Lower lobe of right lung (tissue), 2 donors: ENCODE data around the gene GADD45GIP1. TPM values are rescaled to one million over a fixed set of nuclear protein-coding genes. Genes with fewer than 3 reads are reported as not detected.
A peak's percentile ranks its signal among the peaks of the same experiment; 100 is the strongest.
"Not testable (repeated sequence)": the region's sequence is repeated elsewhere in the genome, so short reads cannot be mapped to it uniquely, and the experiment has no call there.

Experiments
- ATAC-seq, 2 donors: fragments of 200-7000 bp; cut with Tn5 transposase; one replicate each; pipeline ENCODE4 v1.9.1; 2020 to 2022; ENCODE audit warnings: mild to moderate bottlenecking in 2 of 2, moderate library complexity in 2 of 2
- DNase-seq: peaks from one replicate; pipeline ENCODE4 v3.0.0-alpha.2; 2020
- H3K27ac ChIP-seq: fragments of 200-600 bp; one replicate; pipeline ENCODE4 v1.8.0; 2022
- H3K27me3 ChIP-seq: fragments of 200-600 bp; one replicate; pipeline ENCODE4 v1.8.0; 2022; ENCODE audit warnings: low read depth
- H3K36me3 ChIP-seq: fragments of 200-600 bp; one replicate; pipeline ENCODE4 v1.8.0; 2022; ENCODE audit warnings: mild to moderate bottlenecking
- H3K4me1 ChIP-seq: fragments of 200-600 bp; one replicate; pipeline ENCODE4 v1.8.0; 2022
- H3K4me3 ChIP-seq: fragments of 200-600 bp; one replicate; pipeline ENCODE4 v1.8.0; 2022; ENCODE audit warnings: mild to moderate bottlenecking
- H3K9me3 ChIP-seq: fragments of 200-600 bp; one replicate; pipeline ENCODE4 v1.8.0; 2022
- intact Hi-C: fragments of 100-400 bp; cut with DNase I; formaldehyde crosslinking; loops from one replicate; pipeline ENCODE4 v1.11.0; 2022
- total RNA-seq: library from RNA; stranded (reverse); fragmentation: NEBNext Ultra II Directional; extraction: Animal tissue kit (Norgen Biotek cat#: 25700); gene quantifications from one replicate; pipeline ENCODE4 v1.2.1, GENCODE V29; 2021
- TF ChIP-seq, protein P1 (sequence below): fragments of 200-600 bp; IDR thresholded peaks from one replicate; pipeline ENCODE4 v1.8.0; 2022; ENCODE audit warnings: antibody characterized with exemption, mild to moderate bottlenecking
- donor health status: DM: no; HTN: yes; CAD: no; lungs with severe emphysema.

The GADD45GIP1 gene
- total RNA-seq, 1 donor from 2014 or later, result 14.8 TPM

DNA sequence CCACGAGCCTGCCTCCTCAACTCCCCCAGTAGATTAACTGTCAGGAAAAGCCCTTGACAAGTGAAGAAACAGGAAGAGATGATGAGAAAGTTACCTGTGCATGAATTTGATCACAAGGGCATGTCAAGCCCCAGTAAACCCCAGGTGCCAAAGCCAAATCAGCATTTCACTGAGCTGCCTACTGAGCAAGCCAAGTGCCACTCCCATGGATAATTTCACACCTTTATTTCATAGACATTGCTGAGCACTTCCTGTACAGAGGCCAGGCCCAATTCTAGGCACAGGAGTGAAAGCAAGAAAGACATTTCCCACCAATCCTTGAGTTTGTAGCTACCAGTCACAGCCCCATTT lies 2.4 kb downstream of the GADD45GIP1 start:
- ATAC-seq, result no peak
- Histone ChIP-seq H3K9me3 (no peaks in the 10 kb centered on the region), H3K4me3 (no peak overlapping the region), H3K27me3 (no peaks in the 10 kb centered on the region), H3K27ac (no peak overlapping the region), H3K36me3 (peaks cover 56% of the 10 kb centered on the region), H3K4me1 (peaks cover 47% of the 10 kb centered on the region)
- intact Hi-C loops, result no loop called here
- DNase-seq, result no peak
- TF ChIP-seq, protein P1, sequence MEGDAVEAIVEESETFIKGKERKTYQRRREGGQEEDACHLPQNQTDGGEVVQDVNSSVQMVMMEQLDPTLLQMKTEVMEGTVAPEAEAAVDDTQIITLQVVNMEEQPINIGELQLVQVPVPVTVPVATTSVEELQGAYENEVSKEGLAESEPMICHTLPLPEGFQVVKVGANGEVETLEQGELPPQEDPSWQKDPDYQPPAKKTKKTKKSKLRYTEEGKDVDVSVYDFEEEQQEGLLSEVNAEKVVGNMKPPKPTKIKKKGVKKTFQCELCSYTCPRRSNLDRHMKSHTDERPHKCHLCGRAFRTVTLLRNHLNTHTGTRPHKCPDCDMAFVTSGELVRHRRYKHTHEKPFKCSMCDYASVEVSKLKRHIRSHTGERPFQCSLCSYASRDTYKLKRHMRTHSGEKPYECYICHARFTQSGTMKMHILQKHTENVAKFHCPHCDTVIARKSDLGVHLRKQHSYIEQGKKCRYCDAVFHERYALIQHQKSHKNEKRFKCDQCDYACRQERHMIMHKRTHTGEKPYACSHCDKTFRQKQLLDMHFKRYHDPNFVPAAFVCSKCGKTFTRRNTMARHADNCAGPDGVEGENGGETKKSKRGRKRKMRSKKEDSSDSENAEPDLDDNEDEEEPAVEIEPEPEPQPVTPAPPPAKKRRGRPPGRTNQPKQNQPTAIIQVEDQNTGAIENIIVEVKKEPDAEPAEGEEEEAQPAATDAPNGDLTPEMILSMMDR, result no peak

DNA sequence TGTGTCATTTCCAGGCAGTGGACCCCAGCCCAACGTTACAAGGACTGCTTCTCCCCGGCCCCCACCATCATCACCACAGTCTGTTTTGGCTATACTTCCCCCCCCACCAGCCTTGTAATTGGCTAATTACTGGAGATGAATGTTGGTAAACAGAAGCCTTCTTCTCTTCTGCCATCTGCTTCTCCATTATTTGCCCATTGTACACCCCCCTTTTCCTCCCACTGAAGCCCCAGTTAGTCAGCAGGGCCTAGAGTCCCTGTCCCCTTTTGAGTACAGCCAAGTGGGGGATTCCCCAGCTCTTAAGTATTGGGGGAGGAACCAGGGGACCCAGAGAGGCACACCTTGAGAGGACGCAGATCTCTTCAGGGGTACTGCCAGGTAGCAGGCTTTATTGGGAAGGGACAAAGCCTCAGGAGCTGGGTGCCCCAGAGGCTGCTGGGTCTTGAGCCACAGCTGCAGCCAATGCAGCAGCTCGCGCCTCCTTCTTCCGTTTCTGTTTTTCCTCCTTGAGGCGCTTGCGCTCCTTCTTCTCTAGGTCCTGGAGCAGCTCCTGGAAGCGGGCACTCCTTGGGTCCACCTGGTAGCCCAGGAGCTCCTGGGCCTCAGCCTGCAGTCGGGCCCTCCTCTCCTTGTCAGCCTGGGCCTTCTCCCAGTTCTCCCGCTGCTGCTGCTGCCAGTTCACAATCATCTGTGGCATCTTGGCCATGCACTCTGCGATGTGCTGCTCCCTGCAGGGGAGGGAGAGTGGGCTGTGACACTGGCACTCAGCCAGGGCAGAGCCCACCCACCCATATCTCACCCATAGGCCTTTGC lies 3.0 kb downstream of the GADD45GIP1 start:
- peaks cover 62% of the 10 kb centered on the region for H3K36me3 ChIP-seq
- ATAC-seq (no peak), DNase-seq (no peak)
- H3K27me3 ChIP-seq, result no peaks in the 10 kb centered on the region
- H3K4me3 ChIP-seq, result no peak overlapping the region
- intact Hi-C loops, result no loop called here
- TF ChIP-seq, protein P1, result no peak
- no peaks in the 10 kb centered on the region for H3K9me3 ChIP-seq
- H3K4me1 ChIP-seq, result peaks cover 47% of the 10 kb centered on the region
- H3K27ac ChIP-seq, result no peak overlapping the region

DNA sequence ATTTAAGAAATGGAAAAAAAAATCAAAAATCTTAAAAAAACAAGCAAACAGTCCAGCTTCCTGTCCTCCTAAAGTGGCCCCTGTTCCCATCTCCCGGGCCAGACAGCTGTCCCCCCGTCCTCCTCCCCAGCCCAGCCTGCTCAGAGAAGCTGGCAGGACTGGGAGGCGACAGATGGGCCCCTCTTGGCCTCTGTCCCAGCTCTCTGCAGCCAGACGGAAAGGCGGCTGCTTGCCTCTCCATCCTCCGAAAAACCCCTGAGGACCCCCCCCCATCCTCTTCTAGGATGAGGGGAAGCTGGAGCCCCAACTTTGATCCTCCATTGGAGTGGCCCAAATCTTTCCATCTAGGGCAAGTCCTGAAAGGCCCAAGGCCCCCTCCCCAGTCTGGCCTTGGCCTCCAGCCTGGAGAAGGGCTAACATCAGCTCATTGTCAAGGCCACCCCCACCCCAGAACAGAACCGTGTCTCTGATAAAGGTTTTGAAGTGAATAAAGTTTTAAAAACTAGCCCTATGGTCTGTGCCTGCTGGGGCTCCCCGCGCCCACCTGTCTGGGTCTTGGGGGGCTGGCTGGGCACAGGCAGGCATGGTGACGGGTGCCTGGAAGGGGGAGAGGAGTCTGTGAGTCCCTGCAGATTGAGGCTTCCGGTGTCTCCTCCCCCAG lies 3.8 kb downstream of the GADD45GIP1 start:
- Histone ChIP-seq H3K36me3 (peaks cover 69% of the 10 kb centered on the region), H3K27me3 (no peaks in the 10 kb centered on the region), H3K9me3 (no peaks in the 10 kb centered on the region), H3K4me3 (no peak overlapping the region), H3K4me1 (peaks cover 47% of the 10 kb centered on the region), H3K27ac (peak overlapping the region; percentile 61)
- intact Hi-C loops, result no loop called here
- ATAC-seq (no peak), DNase-seq (no peak)
- TF ChIP-seq, protein P1, result no peak

DNA sequence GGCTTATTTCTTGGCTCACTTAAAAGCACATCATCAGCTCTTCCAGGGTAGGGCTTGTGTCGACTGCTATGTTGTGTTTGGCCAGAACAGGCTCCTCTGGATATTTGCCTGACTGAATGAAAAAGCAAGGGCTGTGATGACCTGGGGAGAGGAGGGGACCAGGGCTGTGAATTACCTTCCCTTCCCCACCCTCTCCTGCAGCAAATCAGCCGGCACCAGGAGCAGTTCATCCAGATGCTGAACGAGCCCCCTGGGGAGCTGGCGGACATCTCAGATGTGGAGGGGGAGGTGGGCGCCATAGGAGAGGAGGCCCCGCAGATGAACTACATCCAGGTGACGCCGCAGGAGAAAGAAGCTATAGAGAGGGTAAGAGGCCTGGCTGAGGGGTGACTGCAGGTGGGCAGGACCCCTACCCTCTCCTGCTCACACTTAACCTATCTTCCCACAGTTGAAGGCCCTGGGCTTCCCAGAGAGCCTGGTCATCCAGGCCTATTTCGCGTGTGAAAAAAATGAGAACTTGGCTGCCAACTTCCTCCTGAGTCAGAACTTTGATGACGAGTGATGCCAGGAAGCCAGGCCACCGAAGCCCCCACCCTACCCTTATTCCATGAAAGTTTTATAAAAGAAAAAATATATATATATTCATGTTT lies 4.4 kb downstream of the GADD45GIP1 start:
- Histone ChIP-seq H3K4me1 (peaks cover 47% of the 10 kb centered on the region), H3K4me3 (no peak overlapping the region), H3K9me3 (no peaks in the 10 kb centered on the region), H3K27me3 (no peaks in the 10 kb centered on the region), H3K27ac (peak overlapping the region; percentile 61), H3K36me3 (peaks cover 75% of the 10 kb centered on the region)
- intact Hi-C loops, result no loop called here
- no peak for ATAC-seq
- TF ChIP-seq, protein P1, result no peak
- no peak for DNase-seq

DNA sequence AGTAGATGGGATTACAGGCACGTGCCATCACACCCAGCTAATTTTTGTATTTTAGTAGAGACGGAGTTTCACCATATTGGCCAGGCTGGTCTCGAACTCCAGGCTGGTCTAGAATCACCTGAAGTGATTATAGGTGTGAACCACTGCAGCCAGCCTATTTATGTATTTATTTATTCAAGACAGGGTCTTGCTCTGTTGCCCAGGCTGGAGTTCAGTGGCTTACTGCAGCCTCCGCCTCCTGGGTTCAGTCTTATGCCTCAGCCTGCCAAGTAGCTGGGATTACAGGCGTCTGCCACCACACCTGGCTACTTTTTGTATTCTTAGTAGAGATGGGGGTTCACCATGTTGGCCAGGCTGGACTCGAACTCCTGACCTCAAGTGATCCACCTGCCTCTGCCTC lies 5.0 kb downstream of the GADD45GIP1 start:
- Histone ChIP-seq H3K4me1 (peaks cover 47% of the 10 kb centered on the region), H3K36me3 (peaks cover 77% of the 10 kb centered on the region)
- H3K27ac ChIP-seq, H3K27me3 ChIP-seq, H3K9me3 ChIP-seq, H3K4me3 ChIP-seq, ATAC-seq, intact Hi-C loops, DNase-seq: not testable (repeated sequence)
